ENCODE results near the gene CSRP3.

Gene CSRP3

GRCh38 chr11:19243143-19243542 is 41.4 kb upstream of the CSRP3 start:
- no peak for TF ChIP-seq CTCF (IDR thresholded peaks at IDR 0.05; ENCODE audit: low read depth, low read length)
- no peak overlapping the region for H3K4me3 ChIP-seq (ENCODE audit: low read depth, low read length)

- TF ChIP-seq CTCF (IDR thresholded peaks at IDR 0.05; ENCODE audit: low read depth, low read length) = no peak
- H3K4me3 ChIP-seq (ENCODE audit: low read depth, low read length) = peak overlapping the region; percentile 74
Measured at GRCh38 chr11:19242179-19242932, 40.6 kb upstream of the CSRP3 start.

- no peak for TF ChIP-seq CTCF (IDR thresholded peaks at IDR 0.05; ENCODE audit: low read depth, low read length)
- peak overlapping the region; percentile 74 for H3K4me3 ChIP-seq (ENCODE audit: low read depth, low read length)
Measured at GRCh38 chr11:19241260-19242178, 39.7 kb upstream of the CSRP3 start.

GRCh38 chr11:19240420-19241259 is 38.9 kb upstream of the CSRP3 start, which contains the start of gene E2F8:
Gene E2F8 (minus strand): TSS chr11:19240945. CDS start chr11:19240121, 824 bp downstream.
- H3K4me3 ChIP-seq (ENCODE audit: low read depth, low read length) = peak within 1 kb of the TSS; percentile 74
- no peak for TF ChIP-seq CTCF (IDR thresholded peaks at IDR 0.05; ENCODE audit: low read depth, low read length)

GRCh38 chr11:19239039-19239438 is 37.3 kb upstream of the CSRP3 start:
- no peak overlapping the region for H3K4me3 ChIP-seq (ENCODE audit: low read depth, low read length)
- TF ChIP-seq CTCF (IDR thresholded peaks at IDR 0.05; ENCODE audit: low read depth, low read length) = no peak

GRCh38 chr11:19237813-19238212 is 36.0 kb upstream of the CSRP3 start:
- no peak for TF ChIP-seq CTCF (IDR thresholded peaks at IDR 0.05; ENCODE audit: low read depth, low read length)
- no peak overlapping the region for H3K4me3 ChIP-seq (ENCODE audit: low read depth, low read length)
